ENCODE data around the gene PON1. TPM values are rescaled to one million over a fixed set of nuclear protein-coding genes. Genes with fewer than 3 reads are reported as not detected.
A peak's percentile ranks its signal among the peaks of the same experiment; 100 is the strongest.

Gene PON1
- 0.69 and 1.5 TPM in 2 replicates for total RNA-seq (2014; rRNA removed; shearing (Covaris generic))
- polyA plus RNA-seq (2016; fragmentation: Nextera tagmentation; extraction: Ambion mirVana): 1.2 and 2.1 TPM in 2 replicates
- long read RNA-seq, partial matches to known transcripts: 1 of 2 reads
- long read RNA-seq, other reads (novel, unspliced or antisense): 1 of 2 reads

GRCh38 chr7:95324431-95324830, at the start of gene PON1:
TSS of gene PON1 (minus strand) at chr7:95324532. CDS start at chr7:95324475, 57 bp downstream.
- no peaks in the 10 kb centered on the region for H3F3A ChIP-seq (replicated peaks; ENCODE audit: low read depth)
- H2AFZ ChIP-seq: peak within 1 kb of the TSS; percentile 97
- peak within 1 kb of the TSS; percentile 51 for H3K4me3 ChIP-seq
- Mint-ChIP-seq H3K36me3 (ENCODE audit: low read depth) (no peaks in the 10 kb centered on the region), H3K9me3 (no peaks in the 10 kb centered on the region; the same call in 2 of the 3 replicates), H3K27me3 (ENCODE audit: insufficient read depth, low read depth, poor library complexity) (peaks cover 3% of the 10 kb centered on the region), H3K27ac (no peak within 1 kb of the TSS), H3K4me3 (peak within 1 kb of the TSS; percentile 52; the same call in 2 of the 3 replicates), H3K4me1 (no peaks in the 10 kb centered on the region; the same call in 2 of the 3 replicates)
- H3K36me3 ChIP-seq (ENCODE audit: insufficient read depth): no peaks in the 10 kb centered on the region
- peaks cover 9% of the 10 kb centered on the region; the same call in 1 of the 2 replicates for H3K27me3 ChIP-seq (ENCODE audit: insufficient read depth)
- no peaks in the 10 kb centered on the region for H3K79me2 ChIP-seq (replicated peaks; ENCODE audit: insufficient read depth)
- H3K4me2 ChIP-seq: peak within 1 kb of the TSS; percentile 78
- TF ChIP-seq ZNF114 (CRISPR knock-in tag; IDR thresholded peaks at IDR 0.05): no peak
- no peak for TF ChIP-seq CREB1 (CRISPR knock-in tag; IDR thresholded peaks at IDR 0.05; ENCODE audit: low read depth)
- TF ChIP-seq POLR2AphosphoS5 (IDR thresholded peaks at IDR 0.05; ENCODE audit: low read depth): no peak
- TF ChIP-seq REST (IDR thresholded peaks at IDR 0.05; ENCODE audit: unreplicated experiment): no peak
- no peak for TF ChIP-seq ZNF331 (CRISPR knock-in tag; IDR thresholded peaks at IDR 0.05; ENCODE audit: low read depth)
- TF ChIP-seq CTCF (conservative IDR thresholded peaks at IDR 0.05; ENCODE audit: low read depth in 2 of 2): no peak
- TF ChIP-seq STAT1 (IDR thresholded peaks at IDR 0.05; ENCODE audit: unreplicated experiment): no peak
- H3K27ac ChIP-seq (ENCODE audit: low read depth): no peak within 1 kb of the TSS
- ATAC-seq: peak; percentile 99
- no peaks in the 10 kb centered on the region for H4K20me1 ChIP-seq (replicated peaks; ENCODE audit: insufficient read depth)
- 0 out of 2 replicates have a peak, but pooled peaks cover 4% of the 10 kb centered on the region for H3K9me2 ChIP-seq (ENCODE audit: insufficient read depth)
- DNase-seq (ENCODE audit: low spot score): peak; percentile 69
- no peaks in the 10 kb centered on the region; the same call in 1 of the 2 replicates for H3K4me1 ChIP-seq (ENCODE audit: insufficient read depth)

- Mint-ChIP-seq H3K36me3 (ENCODE audit: low read depth) (peaks cover 16% of the 10 kb centered on the region; the same call in 2 of the 3 replicates), H3K27me3 (ENCODE audit: insufficient read depth, low read depth, poor library complexity) (peaks cover 1% of the 10 kb centered on the region), H3K4me3 (no peak overlapping the region), H3K4me1 (no peaks in the 10 kb centered on the region), H3K27ac (no peak overlapping the region), H3K9me3 (peaks cover 15% of the 10 kb centered on the region)
- Histone ChIP-seq H3K9me2 (ENCODE audit: insufficient read depth) (0 out of 2 replicates have a peak, but pooled peaks cover 9% of the 10 kb centered on the region), H3K36me3 (ENCODE audit: insufficient read depth) (no peaks in the 10 kb centered on the region; the same call in 1 of the 2 replicates), H3K79me2 (replicated peaks; ENCODE audit: insufficient read depth) (no peaks in the 10 kb centered on the region), H4K20me1 (replicated peaks; ENCODE audit: insufficient read depth) (no peaks in the 10 kb centered on the region), H3K4me2 (no peak overlapping the region), H3F3A (replicated peaks; ENCODE audit: low read depth) (no peaks in the 10 kb centered on the region), H2AFZ (no peak overlapping the region), H3K27me3 (ENCODE audit: insufficient read depth) (no peaks in the 10 kb centered on the region), H3K4me1 (ENCODE audit: insufficient read depth) (no peaks in the 10 kb centered on the region), H3K4me3 (no peak overlapping the region), H3K27ac (ENCODE audit: low read depth) (no peak overlapping the region)
- ATAC-seq: no peak
- DNase-seq (ENCODE audit: low spot score): no peak
- no peak for TF ChIP-seq ETS1 (IDR thresholded peaks at IDR 0.05)
- no peak for TF ChIP-seq REST (IDR thresholded peaks at IDR 0.05; ENCODE audit: unreplicated experiment)
- no peak for TF ChIP-seq EZH2 (IDR thresholded peaks at IDR 0.05; ENCODE audit: low read depth, unreplicated experiment)
- no peak for TF ChIP-seq JUNB (IDR thresholded peaks at IDR 0.05; ENCODE audit: unreplicated experiment)
- TF ChIP-seq POLR2AphosphoS5 (IDR thresholded peaks at IDR 0.05; ENCODE audit: low read depth): no peak
- TF ChIP-seq CTCF (conservative IDR thresholded peaks at IDR 0.05; ENCODE audit: low read depth in 2 of 2): 0 out of 4 replicates have a peak, but pooled peaks have one; percentile 16 to 21
- TF ChIP-seq ZNF331 (CRISPR knock-in tag; IDR thresholded peaks at IDR 0.05; ENCODE audit: low read depth): no peak
These were observed 49.0 kb upstream of the PON1 start for GRCh38 chr7:95373323-95373722.
